GM10266 (cell line): ENCODE data around the gene SKI.

Source experiments
- DNase-seq: peaks from one replicate; pipeline ENCODE4 v3.0.0; 2012; ENCODE audit errors: extremely low spot score
- CTCF ChIP-seq: IDR thresholded peaks from 2 replicates; pipeline ENCODE4 v1.5.1; 2012; ENCODE audit warnings: mild to moderate bottlenecking, low read depth; ENCODE audit not compliant: control insufficient read depth, insufficient read depth; ENCODE audit errors: missing control alignments

Gene SKI

DNA sequence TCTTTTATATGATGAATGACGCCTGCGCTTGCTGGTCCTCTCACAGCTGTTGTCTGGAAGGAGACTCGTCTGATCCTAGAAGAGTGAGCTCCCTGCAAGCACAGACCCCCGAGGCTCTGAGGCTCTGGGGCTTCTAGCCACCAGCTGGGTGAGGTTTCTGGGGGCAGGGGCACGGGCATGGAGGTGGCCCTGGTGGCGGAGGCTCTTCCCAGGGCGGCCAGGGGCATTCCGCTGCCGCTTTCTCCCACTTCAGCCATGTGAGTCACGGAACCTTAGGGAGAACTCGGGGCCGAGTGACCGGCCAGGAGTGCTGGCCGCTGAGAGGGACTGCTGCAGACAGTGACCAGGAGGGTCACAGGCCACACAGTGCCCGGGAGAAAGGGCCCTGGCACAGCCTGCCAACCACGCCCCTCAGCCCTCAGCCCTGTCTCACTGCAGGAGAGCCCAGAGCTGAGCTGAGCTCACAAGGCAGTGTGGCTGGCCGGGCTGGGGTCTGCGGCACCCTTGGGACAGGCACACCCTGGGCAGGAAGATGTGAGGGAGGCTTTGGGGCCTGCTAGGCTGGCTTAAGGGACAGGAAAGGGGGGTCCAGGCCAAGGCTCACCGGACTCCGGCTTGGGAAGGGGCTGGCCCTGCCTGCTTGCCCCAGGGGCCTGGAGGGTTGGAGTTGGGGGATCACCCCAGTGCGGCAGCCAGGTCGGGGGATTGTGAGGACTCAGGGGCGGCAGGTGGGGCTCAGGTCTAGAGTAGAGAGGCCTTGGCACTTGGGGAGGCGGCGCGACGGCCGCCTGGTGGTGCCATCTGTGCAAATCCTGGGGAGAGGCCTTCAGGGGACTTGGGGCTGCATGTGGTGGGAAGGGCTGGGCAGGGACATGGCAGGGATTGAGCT is 127.5 kb downstream of the SKI start:
- DNase-seq: no peak
- no peak for TF ChIP-seq CTCF

DNA sequence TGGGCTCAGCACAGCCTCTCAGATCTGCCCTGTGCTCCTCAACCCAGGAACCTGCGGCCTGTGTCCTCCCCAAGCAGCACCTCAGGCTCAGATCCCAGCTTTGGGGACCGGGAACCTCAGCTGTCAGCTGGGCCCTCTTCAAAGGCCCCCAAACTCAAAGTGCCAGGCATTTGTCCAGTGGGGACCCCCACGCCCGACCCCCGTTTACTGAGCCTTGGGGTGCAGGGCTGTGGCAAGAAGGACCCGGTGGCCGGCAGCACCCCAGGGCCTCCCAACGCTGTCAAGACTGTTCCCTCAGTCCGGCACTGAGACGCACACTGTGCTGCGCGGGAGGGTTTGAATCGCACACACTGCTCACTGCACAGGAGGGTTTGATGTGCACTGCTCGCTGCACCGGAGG is 128.3 kb downstream of the SKI start:
- TF ChIP-seq CTCF: no peak
- DNase-seq: no peak

DNA sequence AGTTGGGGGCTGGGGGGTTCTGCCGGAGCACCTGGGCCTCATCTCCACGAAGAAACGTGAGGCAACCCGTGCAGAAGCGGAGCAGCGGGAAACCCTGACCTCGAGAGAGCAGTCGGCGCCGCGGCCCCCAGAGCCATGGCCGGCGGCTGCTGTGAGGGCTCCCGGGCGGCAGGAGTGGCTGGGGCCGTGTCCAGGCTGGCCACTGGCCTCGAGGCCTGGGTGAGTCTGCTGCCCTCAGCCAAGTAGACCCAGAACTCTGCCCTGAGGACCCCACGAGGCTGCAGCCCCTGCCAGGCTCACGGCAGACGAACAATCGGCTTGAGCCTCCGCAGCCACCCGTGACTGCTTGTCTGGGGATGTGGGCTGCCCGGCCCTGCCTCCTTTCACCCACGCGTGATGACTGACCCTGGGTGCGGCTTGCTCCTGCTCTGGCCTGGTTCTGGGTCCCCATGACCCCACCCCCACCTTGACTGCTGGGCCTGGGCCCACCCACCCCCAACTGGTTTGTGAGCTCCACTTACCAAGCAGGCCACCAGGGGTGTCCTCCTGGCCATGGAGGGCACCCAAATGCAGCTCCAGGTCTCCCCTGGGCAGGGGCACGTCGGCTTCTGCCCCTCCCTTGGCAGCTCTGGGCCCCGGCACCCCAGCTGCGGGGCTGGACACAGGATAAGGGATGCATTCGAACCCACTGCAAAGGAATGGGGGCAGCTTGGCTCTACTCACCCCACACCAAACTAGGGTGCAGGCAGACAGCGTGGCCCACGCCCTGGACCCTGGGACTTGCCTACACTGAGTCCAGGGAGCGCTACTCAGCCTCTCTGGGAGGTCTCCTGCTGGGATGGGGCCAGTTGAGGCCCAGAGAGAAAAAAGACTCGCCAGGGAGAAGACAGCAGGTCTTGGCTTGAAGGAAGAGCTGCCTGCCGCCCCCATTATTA is 129.1 kb downstream of the SKI start:
- no peak for TF ChIP-seq CTCF
- DNase-seq: no peak

DNA sequence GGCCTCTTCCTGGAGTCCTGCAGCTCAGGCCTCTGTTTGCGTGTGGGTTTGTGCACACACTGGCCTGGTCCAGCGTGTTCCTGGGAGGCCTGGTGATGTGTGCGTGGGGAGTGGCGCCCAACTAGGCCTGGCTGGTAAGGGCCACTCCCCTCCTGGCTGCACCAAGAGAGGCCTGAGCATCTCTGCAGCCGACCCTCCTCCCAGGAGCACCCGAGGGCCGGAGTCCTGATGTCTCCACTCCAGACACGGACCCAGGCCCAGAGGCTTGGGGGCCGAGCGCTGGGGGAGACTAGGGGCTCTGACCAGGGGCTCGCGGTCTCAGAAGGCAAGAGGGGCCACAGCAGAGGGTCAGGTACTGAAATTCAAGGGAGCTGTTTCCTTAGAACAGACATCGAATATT is 130.0 kb downstream of the SKI start:
- no peak for DNase-seq
- no peak for TF ChIP-seq CTCF

DNA sequence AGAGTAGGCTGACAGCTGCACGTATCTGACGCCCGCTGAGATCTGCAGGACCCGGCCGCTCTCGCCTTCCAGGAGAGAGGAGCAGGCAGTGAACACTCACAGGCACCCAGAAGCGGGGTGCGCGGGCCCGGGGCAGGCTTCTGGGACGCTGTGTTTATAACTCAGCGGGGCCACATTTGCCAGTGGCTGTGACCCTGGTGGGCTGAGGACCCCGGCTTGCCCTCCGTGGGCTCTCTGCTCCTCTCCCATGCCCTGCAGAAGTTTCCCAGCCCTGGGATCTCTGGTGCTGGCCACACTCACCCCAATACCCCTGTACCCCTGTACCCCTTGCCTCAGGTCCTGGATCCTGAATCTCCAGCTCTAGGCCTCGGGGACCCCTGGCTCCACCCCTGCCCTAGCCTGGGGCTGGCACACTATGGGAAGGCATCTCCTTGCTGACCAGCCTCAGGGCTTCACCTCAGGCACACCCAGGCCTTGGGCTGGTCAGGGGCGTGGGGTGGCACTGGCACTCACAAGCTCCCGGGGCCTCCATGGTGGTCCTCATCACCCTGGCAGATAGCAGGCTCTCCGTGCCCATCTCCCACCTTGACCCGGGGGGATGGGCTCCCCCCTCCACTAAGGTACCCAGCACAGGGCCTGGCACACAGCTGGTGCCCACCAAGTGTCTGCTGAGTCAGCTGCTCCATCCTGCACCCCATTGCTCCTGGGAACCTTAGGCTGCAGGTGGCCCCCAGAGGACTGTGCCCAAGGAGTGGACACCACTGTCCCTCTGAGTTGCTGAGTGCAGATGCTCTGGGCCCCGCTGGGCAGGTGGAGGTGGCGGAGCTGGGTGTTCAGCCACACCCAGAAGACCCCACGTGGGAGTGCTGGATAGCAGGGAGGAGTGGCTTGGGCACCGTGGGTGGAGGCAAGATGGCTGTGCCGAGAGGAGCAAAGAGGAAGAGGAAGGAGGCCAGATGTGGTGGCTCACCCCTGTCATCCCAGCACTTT is 130.8 kb downstream of the SKI start:
- TF ChIP-seq CTCF: no peak
- DNase-seq: no peak
